VCaP (cell line): ENCODE results near the gene BCAS3.
A peak's percentile ranks its signal among the peaks of the same experiment; 100 is the strongest.

ENCODE experiments used
- H3K27ac ChIP-seq: fragments of 450-650 bp; 2 replicates; pipeline ENCODE4 v1.5.1; 2017
- TF ChIP-seq, protein P1 (sequence below): fragments of 450-650 bp; conservative IDR thresholded peaks from 2 replicates; pipeline ENCODE4 v1.5.1; 2017; ENCODE audit warnings: mild to moderate bottlenecking, moderate library complexity

BCAS3 gene

DNA sequence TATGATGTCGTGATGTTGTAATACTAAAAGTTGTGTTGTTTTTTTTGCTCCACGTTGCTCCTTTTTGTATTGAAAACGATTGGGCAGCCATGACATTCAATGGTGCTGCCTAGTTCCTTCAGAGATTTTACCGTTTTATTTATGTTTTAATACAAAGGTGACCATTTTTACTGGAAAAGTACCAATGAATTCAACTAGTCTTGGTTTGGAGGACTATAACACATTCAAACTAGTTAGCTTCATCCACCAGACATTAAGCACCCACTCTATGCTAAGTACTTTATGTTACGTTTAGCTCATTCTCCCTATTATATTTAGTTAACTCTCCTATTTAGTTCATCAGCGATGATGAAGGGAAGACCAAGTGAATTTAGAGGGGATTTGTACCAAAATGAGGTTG is 605.4 kb downstream of the BCAS3 start:
- TF ChIP-seq, protein P1, sequence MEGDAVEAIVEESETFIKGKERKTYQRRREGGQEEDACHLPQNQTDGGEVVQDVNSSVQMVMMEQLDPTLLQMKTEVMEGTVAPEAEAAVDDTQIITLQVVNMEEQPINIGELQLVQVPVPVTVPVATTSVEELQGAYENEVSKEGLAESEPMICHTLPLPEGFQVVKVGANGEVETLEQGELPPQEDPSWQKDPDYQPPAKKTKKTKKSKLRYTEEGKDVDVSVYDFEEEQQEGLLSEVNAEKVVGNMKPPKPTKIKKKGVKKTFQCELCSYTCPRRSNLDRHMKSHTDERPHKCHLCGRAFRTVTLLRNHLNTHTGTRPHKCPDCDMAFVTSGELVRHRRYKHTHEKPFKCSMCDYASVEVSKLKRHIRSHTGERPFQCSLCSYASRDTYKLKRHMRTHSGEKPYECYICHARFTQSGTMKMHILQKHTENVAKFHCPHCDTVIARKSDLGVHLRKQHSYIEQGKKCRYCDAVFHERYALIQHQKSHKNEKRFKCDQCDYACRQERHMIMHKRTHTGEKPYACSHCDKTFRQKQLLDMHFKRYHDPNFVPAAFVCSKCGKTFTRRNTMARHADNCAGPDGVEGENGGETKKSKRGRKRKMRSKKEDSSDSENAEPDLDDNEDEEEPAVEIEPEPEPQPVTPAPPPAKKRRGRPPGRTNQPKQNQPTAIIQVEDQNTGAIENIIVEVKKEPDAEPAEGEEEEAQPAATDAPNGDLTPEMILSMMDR = no peak
- H3K27ac ChIP-seq = no peak overlapping the region

DNA sequence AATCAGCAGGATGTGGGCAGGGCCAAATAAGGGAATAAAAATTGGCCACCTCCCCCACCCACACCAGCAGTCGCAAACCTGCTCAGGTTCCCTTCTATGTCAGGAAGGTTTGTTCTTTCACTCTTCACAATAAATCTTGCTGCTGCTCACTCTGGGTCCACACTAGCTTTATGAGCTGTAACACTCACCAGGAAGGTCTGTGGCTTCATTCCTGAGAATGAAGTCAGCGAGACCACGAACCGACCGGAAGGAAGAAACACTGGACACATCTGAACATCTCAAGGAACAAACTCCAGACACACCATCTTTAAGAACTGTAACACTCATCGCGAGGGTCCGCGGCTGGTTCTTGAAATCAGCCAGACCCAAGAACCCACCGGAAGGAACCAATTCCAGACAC is 606.5 kb downstream of the BCAS3 start:
- no peak overlapping the region for H3K27ac ChIP-seq
- TF ChIP-seq, protein P1 = no peak

DNA sequence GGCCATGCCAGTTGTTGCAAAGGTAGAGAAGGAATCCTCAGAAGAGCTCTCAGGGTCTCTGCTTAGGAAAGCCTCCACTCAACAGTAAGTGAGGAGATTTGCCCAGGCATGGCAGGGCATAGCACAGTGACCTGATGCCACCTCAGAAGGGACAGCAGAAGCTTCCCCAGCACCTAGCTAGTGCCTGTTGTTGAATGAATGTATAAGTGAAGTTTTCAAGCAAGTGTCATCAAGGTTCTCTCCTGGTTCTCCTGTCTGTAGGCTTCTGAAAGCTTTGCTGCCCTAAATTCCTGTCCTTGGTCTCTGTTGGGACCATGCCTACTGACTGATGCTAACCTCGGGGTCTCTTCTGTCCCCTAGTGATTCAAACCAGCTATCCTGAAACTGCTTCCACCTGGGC is 607.1 kb downstream of the BCAS3 start:
- no peak overlapping the region for H3K27ac ChIP-seq
- TF ChIP-seq, protein P1 = no peak

DNA sequence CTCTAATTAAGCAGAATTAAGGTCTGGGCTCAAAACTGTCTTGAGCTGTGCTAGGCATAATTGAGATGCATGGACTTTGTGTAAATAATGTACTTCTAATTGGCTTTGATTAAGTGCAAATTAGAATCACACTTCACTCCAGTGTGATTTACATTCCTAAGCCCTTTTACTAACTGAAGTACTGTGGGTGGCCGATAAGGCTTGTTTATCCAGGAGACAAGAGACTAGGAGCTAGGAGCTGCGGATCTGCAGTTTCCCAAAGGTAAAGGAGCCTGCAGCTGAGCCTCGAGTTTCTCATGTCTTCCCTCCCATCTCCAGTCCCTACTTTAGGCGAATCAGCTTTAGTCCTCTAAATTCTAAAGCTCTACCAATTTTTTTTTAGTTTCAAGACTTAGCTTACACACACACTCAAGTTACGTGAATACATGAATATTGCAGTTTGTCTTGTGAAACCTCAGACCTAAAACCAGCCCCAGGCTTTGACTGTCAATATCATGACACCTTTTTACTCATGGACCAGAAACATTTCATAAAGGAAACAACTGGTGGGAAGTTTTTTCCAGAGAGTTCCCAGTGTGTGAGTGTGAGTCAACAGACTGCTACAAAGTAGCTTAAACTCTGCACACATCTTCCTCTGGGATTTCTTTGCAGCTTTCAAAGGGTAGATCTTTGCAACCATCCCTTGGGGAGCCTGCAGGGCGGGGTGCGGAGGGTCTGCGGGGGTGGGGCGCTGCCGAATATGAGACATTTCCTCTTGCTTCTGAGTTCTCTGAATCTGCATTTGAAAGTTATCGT is 608.1 kb downstream of the BCAS3 start:
- no peak overlapping the region for H3K27ac ChIP-seq
- TF ChIP-seq, protein P1 = no peak

DNA sequence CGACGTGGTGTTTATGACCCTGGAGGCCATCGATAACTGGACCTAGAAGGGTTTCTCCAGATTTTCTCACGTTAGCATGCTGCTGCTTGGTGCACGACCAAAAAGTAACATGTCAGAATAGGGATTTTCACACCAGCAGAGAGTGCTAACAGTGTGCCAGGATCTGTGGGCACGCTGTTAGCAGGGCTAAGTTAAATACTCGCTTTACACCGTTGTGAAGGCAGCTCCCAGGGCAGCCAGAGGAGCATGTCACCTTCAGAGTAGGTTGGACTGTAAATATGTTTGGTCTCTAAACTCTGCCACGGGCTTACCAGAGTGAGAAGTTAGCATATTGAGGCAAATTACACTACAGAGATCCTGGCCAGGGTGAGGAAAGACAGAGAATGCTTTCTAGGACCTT is 608.8 kb downstream of the BCAS3 start:
- H3K27ac ChIP-seq = no peak overlapping the region
- TF ChIP-seq, protein P1 = no peak

DNA sequence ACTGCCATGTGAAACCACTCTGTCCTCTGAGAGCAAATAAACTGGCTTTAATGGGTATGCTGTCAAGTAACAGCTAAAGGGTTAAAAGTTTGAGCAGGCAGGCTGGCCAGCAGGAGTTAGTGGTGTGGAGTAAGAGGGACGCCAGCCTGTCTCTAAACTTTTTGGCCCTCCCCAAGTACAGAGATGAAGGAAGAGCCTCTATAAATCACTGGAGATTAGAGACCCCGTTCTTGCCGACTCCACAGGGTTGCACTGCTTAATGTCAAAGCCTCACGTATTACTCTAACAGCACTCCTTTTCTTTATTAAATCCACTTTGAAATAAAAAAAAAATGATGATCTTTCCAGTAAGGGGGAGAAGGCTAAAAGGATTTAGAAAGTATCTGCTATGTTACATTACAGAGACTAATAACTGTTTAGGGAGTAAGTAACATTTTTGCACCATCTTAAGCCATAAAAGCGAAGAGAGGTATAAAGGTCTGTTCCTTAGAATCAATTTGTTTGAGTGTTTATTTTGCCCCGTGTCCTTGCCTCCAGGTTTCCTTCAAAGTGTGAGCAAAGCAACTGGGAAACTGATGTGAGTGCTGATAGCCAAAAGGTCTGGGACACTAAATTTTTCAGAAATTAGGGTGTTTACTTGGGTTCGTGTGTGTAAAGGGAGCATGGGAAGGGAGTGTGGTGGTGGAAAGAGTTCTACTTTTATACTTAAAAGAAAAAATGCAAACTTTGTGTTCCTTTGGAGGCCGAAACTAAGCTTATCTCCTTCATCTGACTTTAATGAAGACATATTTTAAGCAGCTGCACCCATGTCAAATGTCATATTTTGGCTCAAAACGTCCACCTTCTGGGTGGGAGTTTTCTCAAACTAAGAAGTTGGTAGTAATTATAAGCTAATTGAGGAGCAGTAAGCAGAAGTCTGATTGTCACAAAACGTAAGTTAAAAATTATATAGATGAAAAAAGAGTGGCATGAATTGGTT is 612.0 kb downstream of the BCAS3 start:
- TF ChIP-seq, protein P1 = no peak
- peak overlapping the region; percentile 66 for H3K27ac ChIP-seq
